PFSK-1 (cell line): Measurements from ENCODE around the gene ZEB1.

Experiments
- FOXP2 ChIP-seq: optimal IDR thresholded peaks from 2 replicates; pipeline ENCODE3; 2011; ENCODE audit warnings: borderline replicate concordance, control low read depth, inconsistent platforms; ENCODE audit not compliant: insufficient read depth; ENCODE audit errors: extremely low read length, extremely low read depth
- POLR2AphosphoS5 ChIP-seq: IDR thresholded peaks from 2 replicates; pipeline ENCODE4 v1.6.1; 2012; ENCODE audit warnings: low read depth, mild to moderate bottlenecking, control low read depth, low read length, moderate library complexity
- SIN3A ChIP-seq: IDR thresholded peaks from 2 replicates; pipeline ENCODE4 v1.6.1; 2012; ENCODE audit warnings: mild to moderate bottlenecking, low read length, moderate library complexity, borderline replicate concordance; ENCODE audit not compliant: insufficient read depth
- TAF1 ChIP-seq: IDR thresholded peaks from 2 replicates; pipeline ENCODE4 v1.6.1; 2012; ENCODE audit warnings: low read length, control low read depth, borderline replicate concordance; ENCODE audit not compliant: insufficient read depth
- TF ChIP-seq, protein P1 (sequence below), 2 experiments: IDR thresholded peaks; 2 replicates each; pipeline versions ENCODE4 v1.6.1 to v1.8.0; 2011 to 2012; ENCODE audit warnings: low read depth in 2 of 2, low read length in 2 of 2, control low read depth in 1 of 2, inconsistent platforms in 1 of 2, mild to moderate bottlenecking in 1 of 2, moderate library complexity in 1 of 2; ENCODE audit not compliant: insufficient read depth in 1 of 2

The ZEB1 gene

DNA sequence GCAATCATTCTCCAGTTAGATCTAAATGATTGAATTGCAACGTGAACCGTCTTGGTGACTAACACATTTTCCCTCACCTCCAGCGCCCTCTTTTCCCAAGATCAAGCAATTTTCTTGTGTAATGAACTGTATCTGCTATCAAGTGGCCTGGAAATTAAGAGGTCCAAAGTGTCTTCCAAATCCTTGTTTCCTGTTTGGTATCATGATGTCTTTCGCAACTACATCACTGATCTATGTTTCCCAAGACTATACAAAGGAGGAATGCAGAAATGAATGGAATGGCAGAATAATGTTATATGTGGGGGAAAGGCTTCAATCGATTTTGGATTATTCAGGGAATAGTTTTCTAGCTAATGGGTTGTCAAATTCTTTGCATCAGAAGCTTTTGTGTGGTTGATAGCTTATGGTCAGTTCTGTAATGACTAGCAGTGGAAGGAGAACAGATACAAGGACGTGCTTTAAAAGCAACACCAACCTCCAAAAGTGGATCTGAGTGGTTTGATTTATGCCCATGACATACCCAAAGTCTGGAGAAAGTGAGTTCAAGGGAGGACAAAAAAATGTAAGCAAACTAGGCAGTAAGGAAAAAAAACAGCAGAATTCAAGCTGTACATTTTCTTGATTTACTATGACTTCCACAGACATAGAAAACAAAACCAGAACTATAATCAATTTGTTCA lies 14.6 kb upstream of the ZEB1 start:
- TF ChIP-seq FOXP2 (no peak), SIN3A (no peak), POLR2AphosphoS5 (no peak), TAF1 (no peak)
- TF ChIP-seq, protein P1, sequence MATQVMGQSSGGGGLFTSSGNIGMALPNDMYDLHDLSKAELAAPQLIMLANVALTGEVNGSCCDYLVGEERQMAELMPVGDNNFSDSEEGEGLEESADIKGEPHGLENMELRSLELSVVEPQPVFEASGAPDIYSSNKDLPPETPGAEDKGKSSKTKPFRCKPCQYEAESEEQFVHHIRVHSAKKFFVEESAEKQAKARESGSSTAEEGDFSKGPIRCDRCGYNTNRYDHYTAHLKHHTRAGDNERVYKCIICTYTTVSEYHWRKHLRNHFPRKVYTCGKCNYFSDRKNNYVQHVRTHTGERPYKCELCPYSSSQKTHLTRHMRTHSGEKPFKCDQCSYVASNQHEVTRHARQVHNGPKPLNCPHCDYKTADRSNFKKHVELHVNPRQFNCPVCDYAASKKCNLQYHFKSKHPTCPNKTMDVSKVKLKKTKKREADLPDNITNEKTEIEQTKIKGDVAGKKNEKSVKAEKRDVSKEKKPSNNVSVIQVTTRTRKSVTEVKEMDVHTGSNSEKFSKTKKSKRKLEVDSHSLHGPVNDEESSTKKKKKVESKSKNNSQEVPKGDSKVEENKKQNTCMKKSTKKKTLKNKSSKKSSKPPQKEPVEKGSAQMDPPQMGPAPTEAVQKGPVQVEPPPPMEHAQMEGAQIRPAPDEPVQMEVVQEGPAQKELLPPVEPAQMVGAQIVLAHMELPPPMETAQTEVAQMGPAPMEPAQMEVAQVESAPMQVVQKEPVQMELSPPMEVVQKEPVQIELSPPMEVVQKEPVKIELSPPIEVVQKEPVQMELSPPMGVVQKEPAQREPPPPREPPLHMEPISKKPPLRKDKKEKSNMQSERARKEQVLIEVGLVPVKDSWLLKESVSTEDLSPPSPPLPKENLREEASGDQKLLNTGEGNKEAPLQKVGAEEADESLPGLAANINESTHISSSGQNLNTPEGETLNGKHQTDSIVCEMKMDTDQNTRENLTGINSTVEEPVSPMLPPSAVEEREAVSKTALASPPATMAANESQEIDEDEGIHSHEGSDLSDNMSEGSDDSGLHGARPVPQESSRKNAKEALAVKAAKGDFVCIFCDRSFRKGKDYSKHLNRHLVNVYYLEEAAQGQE (IDR thresholded peaks at IDR 0.05; ENCODE audit: insufficient read depth in 1 of 2, low read depth in 2 of 2, low read length in 2 of 2): no peak

DNA sequence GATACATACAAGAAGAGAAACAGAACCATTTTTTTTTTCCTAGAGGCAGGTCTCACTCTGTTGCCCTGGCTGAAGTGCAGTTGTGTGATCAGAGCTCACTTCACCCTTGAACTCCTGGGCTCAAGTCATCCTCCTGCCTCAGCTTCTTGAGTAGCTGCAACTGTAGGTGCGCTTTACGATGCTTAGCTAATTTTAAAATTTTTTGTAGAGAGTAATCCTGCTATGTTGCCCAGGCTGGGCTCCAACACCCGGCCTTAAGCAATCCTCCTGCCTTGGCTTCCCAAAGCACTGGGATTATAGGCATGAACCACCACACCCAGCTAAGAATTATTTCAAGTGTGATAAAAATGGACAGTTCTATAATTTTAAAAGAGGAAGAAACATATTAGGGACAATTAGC lies 5.6 kb upstream of the ZEB1 start:
- TF ChIP-seq TAF1 (no peak), FOXP2 (no peak), SIN3A (no peak), POLR2AphosphoS5 (no peak)
- TF ChIP-seq, protein P1 (IDR thresholded peaks at IDR 0.05; ENCODE audit: insufficient read depth in 1 of 2, low read depth in 2 of 2, low read length in 2 of 2): no peak

DNA sequence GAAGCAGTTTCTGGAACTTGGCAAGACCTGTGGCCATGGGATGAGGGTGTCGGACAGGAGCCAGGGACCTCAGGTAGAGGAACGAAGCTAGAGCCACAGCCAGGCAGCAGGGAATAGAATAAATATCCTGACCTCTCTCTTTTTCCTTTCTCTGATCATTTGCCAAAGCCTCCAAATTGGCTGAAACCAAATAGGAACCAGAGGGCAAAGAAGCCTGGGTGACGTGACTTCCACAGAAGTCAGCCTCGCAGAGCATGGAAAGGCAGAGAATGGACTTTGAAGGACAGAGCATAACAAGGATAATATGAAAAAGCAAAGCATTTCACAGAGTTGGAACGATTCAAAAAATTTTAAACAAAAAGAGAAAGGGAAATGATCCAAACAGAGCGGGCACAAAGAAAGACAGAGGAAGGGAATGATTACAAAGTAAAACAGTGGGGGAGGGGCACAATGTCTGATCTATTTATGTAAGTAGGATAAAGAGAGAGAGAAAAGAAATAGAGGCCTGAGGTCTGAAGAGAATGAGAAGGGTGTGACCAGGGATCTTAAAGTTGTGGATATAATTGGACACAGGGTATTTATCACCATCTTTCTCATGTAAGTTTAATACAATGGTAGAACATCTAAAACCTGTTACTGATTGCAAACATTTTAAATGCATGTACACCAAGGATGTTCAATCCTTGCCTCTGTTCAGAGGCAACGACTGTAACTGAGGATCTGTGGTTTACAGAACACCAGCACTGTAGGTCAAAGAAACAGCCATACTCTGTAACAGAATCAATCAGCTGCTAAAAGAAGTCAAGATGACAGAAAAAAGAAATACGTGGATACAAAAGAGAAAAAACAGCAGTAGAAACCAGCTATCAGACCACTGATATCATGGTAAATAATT lies 4.5 kb upstream of the ZEB1 start:
- TF ChIP-seq SIN3A (no peak), FOXP2 (no peak), POLR2AphosphoS5 (no peak), TAF1 (no peak)
- TF ChIP-seq, protein P1 (IDR thresholded peaks at IDR 0.05; ENCODE audit: insufficient read depth in 1 of 2, low read depth in 2 of 2, low read length in 2 of 2): no peak

DNA sequence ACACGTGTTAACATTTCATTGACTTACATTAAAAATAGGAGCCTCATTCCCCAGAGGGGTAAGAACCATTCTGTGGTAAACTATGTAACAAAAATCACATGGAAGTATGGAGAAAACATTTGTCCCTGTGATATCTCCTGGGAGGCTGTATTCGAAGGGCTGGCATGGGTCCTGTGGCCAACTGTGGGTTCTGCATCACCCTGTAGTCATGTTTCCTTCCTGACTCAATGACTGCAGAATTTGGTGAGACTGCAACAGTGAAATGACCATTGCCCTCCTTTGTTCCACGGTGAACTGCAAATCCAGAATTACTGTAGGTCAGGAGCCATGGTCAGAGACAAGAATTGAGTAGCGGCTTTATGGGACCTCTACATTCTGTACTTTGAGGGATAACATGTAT lies 3.6 kb upstream of the ZEB1 start:
- TF ChIP-seq POLR2AphosphoS5 (no peak), SIN3A (no peak), TAF1 (no peak), FOXP2 (no peak)
- TF ChIP-seq, protein P1 (IDR thresholded peaks at IDR 0.05; ENCODE audit: insufficient read depth in 1 of 2, low read depth in 2 of 2, low read length in 2 of 2): no peak

DNA sequence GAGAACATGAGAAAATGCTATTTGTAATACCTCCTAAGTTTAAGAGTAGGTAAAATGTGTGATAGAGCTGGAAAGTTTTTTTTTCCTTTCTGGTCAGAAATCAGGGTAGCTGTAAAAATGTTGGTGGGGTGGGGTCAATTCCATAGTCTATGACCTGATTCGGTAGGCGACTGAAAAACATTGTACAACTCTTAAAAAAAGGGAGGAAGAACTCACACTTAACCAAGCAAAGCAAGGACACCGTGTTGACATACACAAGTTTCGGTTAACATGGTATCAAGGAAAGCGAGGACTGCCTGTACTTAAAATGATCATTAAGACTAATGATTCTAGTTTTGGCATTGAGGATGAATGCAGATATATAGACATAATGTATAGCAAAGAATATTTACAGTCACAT lies 1.8 kb upstream of the ZEB1 start:
- TF ChIP-seq POLR2AphosphoS5 (no peak), FOXP2 (no peak), TAF1 (no peak), SIN3A (no peak)
- TF ChIP-seq, protein P1 (IDR thresholded peaks at IDR 0.05; ENCODE audit: insufficient read depth in 1 of 2, low read depth in 2 of 2, low read length in 2 of 2): no peak
